Middle frontal gyrus (tissue), 1 donor: ENCODE measurements around the gene FAM98C.
"Not testable (repeated sequence)": the region's sequence is repeated elsewhere in the genome, so short reads cannot be mapped to it uniquely, and the experiment has no call there.

ENCODE experiments used
- DNase-seq: peaks from one replicate; pipeline ENCODE4 v3.0.0-alpha.2; 2015; ENCODE audit warnings: low spot score; ENCODE audit errors: extremely low spot score

The FAM98C gene

GRCh38 chr19:38395381-38396114 is 7.3 kb upstream of the FAM98C start:
- no peak for DNase-seq

- DNase-seq: no peak
These were observed 3.8 kb upstream of the FAM98C start for GRCh38 chr19:38399081-38399480.

GRCh38 chr19:38399537-38399936 is 3.4 kb upstream of the FAM98C start:
- no peak for DNase-seq

GRCh38 chr19:38400361-38400760 is 2.5 kb upstream of the FAM98C start:
- no peak for DNase-seq

- no peak for DNase-seq
These were observed 1.7 kb upstream of the FAM98C start for GRCh38 chr19:38401148-38401547.

GRCh38 chr19:38402623-38402966 is 298 bp upstream of the FAM98C start:
- no peak for DNase-seq

GRCh38 chr19:38404858-38405257 is 2.0 kb downstream of the FAM98C start:
- DNase-seq: no peak

GRCh38 chr19:38405276-38405675 is 2.4 kb downstream of the FAM98C start:
- DNase-seq: no peak

- no peak for DNase-seq
These were observed 6.8 kb downstream of the FAM98C start for GRCh38 chr19:38409631-38410133.

GRCh38 chr19:38410407-38410806 is 7.5 kb downstream of the FAM98C start:
- DNase-seq: not testable (repeated sequence)

GRCh38 chr19:38411041-38411712 is 8.3 kb downstream of the FAM98C start:
- DNase-seq: no peak

- not testable (repeated sequence) for DNase-seq
These were observed 9.0 kb downstream of the FAM98C start for GRCh38 chr19:38411898-38412297.

- no peak for DNase-seq
These were observed 9.6 kb downstream of the FAM98C start for GRCh38 chr19:38412491-38412890.

GRCh38 chr19:38412961-38413360 is 10.1 kb downstream of the FAM98C start:
- no peak for DNase-seq

GRCh38 chr19:38413416-38413815 is 10.5 kb downstream of the FAM98C start:
- no peak for DNase-seq

- no peak for DNase-seq
These were observed 14.3 kb downstream of the FAM98C start for GRCh38 chr19:38417146-38417543.

GRCh38 chr19:38417544-38418506 is 14.9 kb downstream of the FAM98C start:
- DNase-seq: no peak

- DNase-seq: no peak
These were observed 18.0 kb downstream of the FAM98C start for GRCh38 chr19:38420935-38421334.

GRCh38 chr19:38421856-38422255 is 19.0 kb downstream of the FAM98C start:
- DNase-seq: no peak

- no peak for DNase-seq
These were observed 19.5 kb downstream of the FAM98C start for GRCh38 chr19:38422438-38422837.

GRCh38 chr19:38424272-38424671 is 21.4 kb downstream of the FAM98C start:
- DNase-seq: no peak
